Measurements from ENCODE around the gene PAM. TPM values are rescaled to one million over a fixed set of nuclear protein-coding genes. Genes with fewer than 3 reads are reported as not detected.

PAM gene
- total RNA-seq, 1 experiment from 2014 or later, result 90.0 TPM

DNA sequence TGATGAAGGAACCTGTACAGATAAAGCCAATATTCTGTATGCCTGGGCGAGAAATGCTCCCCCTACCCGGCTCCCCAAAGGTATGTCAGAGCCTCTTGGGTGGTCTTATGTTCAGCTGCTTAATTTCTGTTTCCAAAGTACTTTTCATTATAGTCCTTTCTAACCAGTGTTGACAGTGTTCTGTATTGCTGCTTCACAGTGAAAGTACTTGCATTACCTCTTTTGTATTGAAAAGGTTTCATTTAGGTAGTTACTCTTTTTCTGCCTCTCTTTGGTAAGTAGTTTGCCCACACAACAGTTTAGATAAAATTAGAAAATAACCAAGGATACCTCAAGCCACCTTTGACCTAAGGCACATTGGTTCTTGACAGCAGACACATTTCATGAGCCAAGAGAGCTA lies 169.9 kb downstream of the PAM start:
- POLR2A ChIA-PET (ENCODE audit: unreplicated experiment), result no interaction called here

GRCh38 chr5:102927007-102927406 lies 171.9 kb downstream of the PAM start:
- H3K9me3 ChIP-seq (ENCODE audit: low read length), result no peaks in the 10 kb centered on the region
- H3F3A ChIP-seq (ENCODE audit: low read length, unreplicated experiment), result no peaks in the 10 kb centered on the region
- ATAC-seq (no peak), DNase-seq (no peak)
- H3K36me3 ChIP-seq (ENCODE audit: low read depth, low read length), result no peaks in the 10 kb centered on the region
- no peak overlapping the region for H3K27ac ChIP-seq (ENCODE audit: low read length)
- H3K9me2 ChIP-seq (replicated peaks; ENCODE audit: low read length), result no peaks in the 10 kb centered on the region
- POLR2A ChIA-PET (ENCODE audit: unreplicated experiment), result no interaction called here
- H3K4me3 ChIP-seq (ENCODE audit: low read length), result no peak overlapping the region
- TF ChIP-seq CTCF (conservative IDR thresholded peaks at IDR 0.05; ENCODE audit: low read depth, low read length), result no peak
- TF ChIP-seq EZH2phosphoT487 (IDR thresholded peaks at IDR 0.05; ENCODE audit: borderline replicate concordance, low read length), result no peak
- TF ChIP-seq EZH2 (IDR thresholded peaks at IDR 0.05; ENCODE audit: low read length, unreplicated experiment), result no peak
- peaks cover 18% of the 10 kb centered on the region for H3K4me1 ChIP-seq (ENCODE audit: insufficient read depth, low read length)
- no peak overlapping the region for H3K4me2 ChIP-seq (ENCODE audit: low read length)
- intact Hi-C loops (cut with micrococcal nuclease), result no loop called here
- no peaks in the 10 kb centered on the region for H3K79me2 ChIP-seq (ENCODE audit: low read length)
- no peaks in the 10 kb centered on the region for H4K20me1 ChIP-seq (ENCODE audit: low read length)
- BruUV-seq (replicated peaks), result no TSS peak
- H3K9ac ChIP-seq (ENCODE audit: low read length), result no peak overlapping the region
- no peak overlapping the region for H2AFZ ChIP-seq (ENCODE audit: low read length)
- no peaks in the 10 kb centered on the region for H3K27me3 ChIP-seq (ENCODE audit: low read length)
- CTCF ChIA-PET, result no interaction called here

More for the DNA sequence above, 169.9 kb downstream of the PAM start:
- no peaks in the 10 kb centered on the region for H3K79me2 ChIP-seq (ENCODE audit: low read length)
- no peaks in the 10 kb centered on the region for H3K36me3 ChIP-seq (ENCODE audit: low read depth, low read length)
- ATAC-seq (no peak), DNase-seq (no peak)
- TF ChIP-seq CTCF (conservative IDR thresholded peaks at IDR 0.05; ENCODE audit: low read depth, low read length) (no peak), EZH2 (IDR thresholded peaks at IDR 0.05; ENCODE audit: low read length, unreplicated experiment) (no peak), EZH2phosphoT487 (IDR thresholded peaks at IDR 0.05; ENCODE audit: borderline replicate concordance, low read length) (no peak)
- no peaks in the 10 kb centered on the region for H4K20me1 ChIP-seq (ENCODE audit: low read length)
- H3K27me3 ChIP-seq (ENCODE audit: low read length), result no peaks in the 10 kb centered on the region
- no peak overlapping the region for H3K9ac ChIP-seq (ENCODE audit: low read length)
- H2AFZ ChIP-seq (ENCODE audit: low read length), result no peak overlapping the region
- H3K9me3 ChIP-seq (ENCODE audit: low read length), result no peaks in the 10 kb centered on the region
- H3K9me2 ChIP-seq (replicated peaks; ENCODE audit: low read length), result no peaks in the 10 kb centered on the region
- H3K4me3 ChIP-seq (ENCODE audit: low read length), result no peak overlapping the region
- intact Hi-C loops (cut with micrococcal nuclease), result no loop called here
- peaks cover 36% of the 10 kb centered on the region for H3K4me1 ChIP-seq (ENCODE audit: insufficient read depth, low read length)
- no TSS peak for BruUV-seq (replicated peaks)
- CTCF ChIA-PET, result no interaction called here
- no peak overlapping the region for H3K27ac ChIP-seq (ENCODE audit: low read length)
- peaks cover 4% of the 10 kb centered on the region for H3F3A ChIP-seq (ENCODE audit: low read length, unreplicated experiment)
- H3K4me2 ChIP-seq (ENCODE audit: low read length), result no peak overlapping the region

GRCh38 chr5:102930244-102930643 lies 175.1 kb downstream of the PAM start:
- no peak for ATAC-seq
- no peak overlapping the region for H2AFZ ChIP-seq (ENCODE audit: low read length)
- no peak overlapping the region for H3K4me3 ChIP-seq (ENCODE audit: low read length)
- ChIA-PET CTCF (no interaction called here), POLR2A (ENCODE audit: unreplicated experiment) (no interaction called here)
- intact Hi-C loops (cut with micrococcal nuclease), result no loop called here
- TF ChIP-seq EZH2 (IDR thresholded peaks at IDR 0.05; ENCODE audit: low read length, unreplicated experiment), result no peak
- no peak for TF ChIP-seq CTCF (conservative IDR thresholded peaks at IDR 0.05; ENCODE audit: low read depth, low read length)
- TF ChIP-seq EZH2phosphoT487 (IDR thresholded peaks at IDR 0.05; ENCODE audit: borderline replicate concordance, low read length), result no peak
- no peak overlapping the region for H3K9ac ChIP-seq (ENCODE audit: low read length)
- H4K20me1 ChIP-seq (ENCODE audit: low read length), result no peaks in the 10 kb centered on the region
- no peaks in the 10 kb centered on the region for H3K4me1 ChIP-seq (ENCODE audit: insufficient read depth, low read length)
- BruUV-seq (replicated peaks), result no TSS peak
- H3K9me2 ChIP-seq (replicated peaks; ENCODE audit: low read length), result no peaks in the 10 kb centered on the region
- no peaks in the 10 kb centered on the region for H3K9me3 ChIP-seq (ENCODE audit: low read length)
- DNase-seq, result no peak
- no peak overlapping the region for H3K27ac ChIP-seq (ENCODE audit: low read length)
- no peaks in the 10 kb centered on the region for H3K27me3 ChIP-seq (ENCODE audit: low read length)
- no peaks in the 10 kb centered on the region for H3K79me2 ChIP-seq (ENCODE audit: low read length)
- no peaks in the 10 kb centered on the region for H3F3A ChIP-seq (ENCODE audit: low read length, unreplicated experiment)
- no peak overlapping the region for H3K4me2 ChIP-seq (ENCODE audit: low read length)
- H3K36me3 ChIP-seq (ENCODE audit: low read depth, low read length), result no peaks in the 10 kb centered on the region

Data from PC-3 (cell line).